ENCODE measurements around the gene CRYBA4.

The CRYBA4 gene

GRCh38 chr22:26629988-26630761 lies 8.4 kb downstream of the CRYBA4 start:
- DNase-seq: no peak

DNA sequence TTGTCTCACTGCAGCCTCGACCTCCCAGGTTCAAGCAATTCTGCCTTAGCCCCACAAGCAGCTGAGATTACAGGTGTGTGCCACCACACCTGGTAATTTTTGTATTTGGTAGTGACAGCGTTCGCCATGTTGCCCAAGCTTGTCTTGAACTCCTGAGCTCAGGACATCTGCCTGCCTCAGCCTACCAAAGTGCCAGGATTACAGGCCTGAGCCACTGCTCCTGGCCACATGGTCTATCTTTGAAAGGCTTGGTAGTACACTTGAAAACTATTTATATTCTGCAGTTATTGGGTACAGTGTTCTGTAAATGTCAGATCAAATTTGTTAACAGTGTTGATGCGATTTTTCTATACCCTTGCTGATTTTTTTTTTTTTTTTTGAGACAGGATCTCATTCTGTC lies 9.5 kb downstream of the CRYBA4 start:
- DNase-seq: no peak

DNA sequence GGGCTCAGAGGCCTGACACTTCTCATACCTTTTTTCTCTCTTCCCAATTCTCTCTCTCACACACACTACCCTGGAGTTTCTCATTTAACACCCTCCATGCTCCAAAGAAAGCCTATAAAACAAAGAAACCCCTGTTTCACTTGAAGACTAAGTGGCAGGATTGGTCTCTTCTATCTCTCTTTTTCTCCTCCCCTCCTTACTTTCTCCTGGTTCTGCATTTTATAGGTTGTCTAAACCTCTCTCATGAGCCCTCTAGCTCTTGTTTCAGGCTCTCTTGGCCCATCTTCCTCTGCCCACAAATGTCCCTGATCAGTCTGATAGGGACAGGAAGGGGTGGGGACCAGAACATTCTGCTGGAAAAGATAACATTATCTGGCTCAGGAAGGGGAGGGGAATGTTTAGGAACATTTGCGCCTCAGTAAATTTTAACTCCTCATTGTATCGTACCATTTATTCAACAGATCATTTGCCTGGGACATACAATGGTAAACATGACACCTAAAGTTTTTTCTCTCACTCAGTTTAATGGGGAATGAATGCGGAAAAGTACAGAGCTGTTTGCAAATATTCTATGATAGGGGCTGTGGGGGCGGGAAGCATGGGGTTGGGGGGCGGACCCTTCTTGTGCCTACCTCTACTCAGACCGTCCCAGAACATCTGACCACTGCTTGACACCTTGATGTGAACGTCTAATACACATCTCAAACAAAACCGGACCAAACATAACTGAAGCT lies 10.8 kb downstream of the CRYBA4 start:
- DNase-seq: no peak

DNA sequence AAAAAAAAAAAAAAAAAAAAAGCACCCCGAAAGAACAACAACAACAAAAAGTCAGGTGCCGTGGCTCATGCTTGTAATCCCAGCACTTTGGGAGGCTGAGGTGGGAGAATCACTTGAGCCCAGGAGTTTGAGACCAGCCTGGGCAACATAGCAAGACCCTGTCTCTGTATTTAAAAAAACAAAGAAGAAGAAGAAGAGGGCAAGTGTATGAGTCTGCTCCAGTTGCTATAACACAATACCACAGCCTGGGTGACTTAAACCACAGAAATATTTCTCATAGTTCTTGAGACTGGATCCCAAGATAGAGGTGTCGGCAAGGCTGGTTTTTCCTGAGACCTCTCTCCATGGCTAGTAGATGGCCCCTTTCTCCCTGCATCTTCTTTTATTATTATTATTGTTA lies 12.4 kb downstream of the CRYBA4 start:
- no peak for DNase-seq

DNA sequence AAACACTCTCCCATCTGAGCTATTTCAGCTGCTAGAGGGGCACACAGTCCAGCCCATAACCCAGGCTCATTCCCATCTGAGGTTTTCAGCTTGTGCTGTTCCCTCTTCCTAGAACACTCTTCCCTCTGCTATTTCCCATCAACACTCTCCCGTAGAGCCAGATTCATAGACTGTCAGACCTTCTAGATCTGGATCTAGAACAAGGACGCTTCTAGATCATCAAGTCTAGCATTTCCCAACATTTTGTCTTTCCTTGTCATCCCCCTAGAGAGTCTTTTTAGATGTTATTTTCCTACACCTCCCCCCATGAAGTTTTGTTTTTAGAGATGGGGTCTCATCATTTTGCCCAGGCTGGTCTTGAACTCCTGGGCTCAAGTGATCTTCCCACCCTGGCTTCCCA lies 13.4 kb downstream of the CRYBA4 start:
- DNase-seq: no peak

DNA sequence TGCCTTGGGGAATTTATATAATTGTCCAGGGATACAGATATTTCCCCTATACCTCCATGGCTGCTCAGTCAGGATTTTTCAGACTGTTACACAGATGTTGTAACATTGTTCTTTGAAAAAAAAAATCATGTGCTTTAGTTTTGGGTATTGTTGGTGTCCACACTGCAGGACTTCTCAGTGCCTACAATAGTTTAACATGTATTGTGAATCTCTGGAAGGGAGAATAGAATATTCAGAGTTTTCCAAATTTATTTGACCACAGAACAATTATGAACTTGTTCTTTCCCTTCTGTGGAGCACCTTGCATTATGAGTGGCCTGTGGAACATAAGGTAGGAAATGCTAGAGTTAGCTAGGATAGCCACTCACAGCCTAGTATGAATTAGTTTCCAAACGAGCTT lies 14.5 kb downstream of the CRYBA4 start:
- DNase-seq: no peak

DNA sequence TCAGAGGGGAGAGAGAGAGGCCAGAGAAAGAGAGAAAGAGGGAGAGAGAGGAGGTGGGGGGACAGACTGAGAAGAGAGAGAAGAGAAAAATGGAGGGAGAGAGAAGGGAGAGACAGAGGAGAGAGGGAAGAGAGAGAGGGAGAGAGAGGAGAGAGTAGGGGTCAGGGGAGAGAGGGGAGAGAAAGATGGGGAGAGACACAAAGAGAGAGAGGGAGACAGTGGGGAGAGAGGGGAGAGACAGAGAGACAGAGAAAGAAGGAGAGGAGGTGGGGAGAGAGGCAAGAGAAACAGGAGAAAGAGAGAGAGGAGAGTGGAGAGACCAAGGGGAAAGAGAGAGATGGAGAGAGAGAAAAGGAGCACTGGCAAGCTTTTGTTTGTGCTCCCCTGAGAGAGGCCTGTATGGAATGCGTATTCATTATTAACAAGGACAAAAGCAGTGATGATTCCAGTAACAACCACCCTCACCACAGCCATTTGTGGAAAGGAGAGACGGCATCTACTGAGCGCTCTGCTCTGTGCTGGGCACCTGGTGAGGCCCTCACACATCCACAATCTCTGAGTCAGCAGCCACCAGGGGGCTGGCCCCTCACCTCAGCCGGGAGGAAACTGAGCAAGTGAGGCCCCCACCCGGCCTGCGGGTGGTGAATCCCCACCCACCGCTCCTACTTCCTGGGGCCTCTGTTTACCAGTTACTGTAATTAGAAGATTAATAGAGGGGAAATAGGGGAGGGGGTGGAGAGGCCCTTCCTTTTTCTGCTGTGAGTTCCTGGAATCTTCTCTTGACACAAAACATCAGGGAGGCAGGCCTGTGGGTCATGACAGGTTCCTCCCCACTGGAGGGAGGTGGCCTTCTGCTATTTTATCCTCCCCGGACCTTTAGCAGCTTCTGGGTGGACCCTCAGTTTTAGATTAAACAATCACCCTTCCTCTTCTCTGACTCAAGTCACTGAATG lies 21.0 kb downstream of the CRYBA4 start:
- DNase-seq: peak; percentile 61

DNA sequence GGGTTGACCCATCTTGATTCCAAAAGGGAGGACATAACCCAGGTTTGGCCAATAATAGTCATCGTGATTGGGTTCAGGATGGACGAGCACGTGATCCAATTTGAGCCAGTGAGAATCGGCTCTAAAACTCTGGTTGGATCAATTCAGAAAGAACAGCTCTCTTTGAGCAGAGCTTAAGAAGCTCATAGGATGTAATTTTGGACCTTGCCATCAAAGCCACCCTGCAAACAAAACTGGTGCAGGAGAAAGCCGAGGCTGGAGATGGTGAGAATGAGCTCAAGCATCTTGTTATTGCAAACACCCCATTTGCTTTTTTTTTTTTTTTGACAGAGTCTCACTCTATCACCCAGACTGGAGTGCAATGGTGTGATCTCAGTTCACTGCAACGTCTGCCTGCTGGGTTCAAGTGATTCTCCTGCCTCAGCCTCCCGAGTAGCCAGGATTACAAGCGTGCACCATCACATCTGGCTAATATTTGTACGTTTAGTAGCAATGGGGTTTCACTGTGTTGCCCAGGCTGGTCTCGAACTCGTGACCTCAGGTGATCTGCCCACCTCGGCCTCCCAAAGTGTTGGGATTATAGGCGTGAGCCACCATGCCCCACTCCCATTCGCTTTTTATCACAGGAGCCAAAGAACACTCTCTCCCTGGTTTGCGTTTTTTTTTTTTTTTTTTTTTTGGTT lies 21.8 kb downstream of the CRYBA4 start:
- no peak for DNase-seq

GRCh38 chr22:26646158-26646557 lies 24.4 kb downstream of the CRYBA4 start:
- no peak for DNase-seq

DNA sequence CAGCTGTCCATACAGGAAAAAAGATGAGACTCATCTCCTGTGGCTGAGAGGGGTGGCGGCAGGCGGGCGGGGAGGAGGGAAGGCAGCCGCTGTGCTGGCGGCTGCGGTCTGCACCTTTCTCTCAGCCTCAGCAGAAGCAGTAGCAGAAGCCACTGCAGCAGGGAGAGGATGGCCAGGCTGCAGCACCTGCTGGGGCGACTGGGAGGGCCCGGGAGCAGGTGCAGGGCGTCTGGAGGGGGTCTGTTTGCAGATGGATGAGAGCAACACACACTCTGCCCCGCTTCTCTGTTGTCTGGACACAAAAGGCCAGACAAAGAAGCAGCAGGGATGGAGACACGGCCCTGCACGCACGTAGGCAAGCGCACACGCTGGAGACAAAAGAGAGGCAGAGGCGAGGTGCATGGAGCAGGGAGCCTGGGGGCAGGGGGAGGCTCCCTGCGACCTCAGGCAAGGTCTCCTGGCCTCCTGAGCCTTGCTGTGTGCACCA lies 26.3 kb downstream of the CRYBA4 start:
- DNase-seq: peak; percentile 28

- no peak for DNase-seq
Measured at GRCh38 chr22:26648528-26649388, 27.0 kb downstream of the CRYBA4 start.

- DNase-seq: no peak
Measured at GRCh38 chr22:26650722-26651421, 29.1 kb downstream of the CRYBA4 start.

GRCh38 chr22:26651815-26652214 lies 30.1 kb downstream of the CRYBA4 start:
- no peak for DNase-seq

GRCh38 chr22:26656891-26657851 lies 35.4 kb downstream of the CRYBA4 start, which contains the start of gene MIAT:
TSS of gene MIAT (plus strand) at chr22:26657588.
- DNase-seq: peak; percentile 58

GRCh38 chr22:26658161-26658560 lies 36.4 kb downstream of the CRYBA4 start:
- no peak for DNase-seq

GRCh38 chr22:26658671-26659478 lies 37.1 kb downstream of the CRYBA4 start:
- peak; percentile 59 for DNase-seq

DNA sequence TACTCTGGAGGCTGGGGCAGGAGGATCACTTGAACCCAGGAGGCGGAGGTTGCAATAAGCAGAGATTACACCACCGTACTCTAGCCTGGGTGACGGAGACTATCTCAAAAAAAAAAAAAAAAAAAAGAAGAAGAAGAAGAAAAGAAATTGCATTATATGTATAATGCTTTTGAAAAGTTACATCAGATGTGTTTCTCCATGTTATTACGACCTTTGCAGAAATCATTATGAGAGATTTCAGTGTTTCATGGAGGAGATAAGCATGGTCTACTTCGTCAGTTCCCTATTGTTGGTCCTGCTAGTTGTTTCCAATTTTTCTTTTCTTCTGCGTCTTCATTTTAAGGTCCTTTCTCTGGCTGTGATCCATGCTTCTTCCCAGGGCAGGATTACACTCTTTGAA lies 38.6 kb downstream of the CRYBA4 start:
- no peak for DNase-seq

- DNase-seq: no peak
Measured at GRCh38 chr22:26660961-26661578, 39.3 kb downstream of the CRYBA4 start.
